Fibroblast of pulmonary artery (primary cell): ENCODE data around the gene CMSS1.

ENCODE experiments used
- DNase-seq: peaks from one replicate; pipeline ENCODE4 v3.0.0-alpha.2; 2010; ENCODE audit warnings: low read depth
- H3K4me3 ChIP-seq: replicated peaks from 2 replicates; pipeline ENCODE4 v1.5.1; 2011; ENCODE audit warnings: low read depth, mild to moderate bottlenecking, control low read depth, low read length, moderate library complexity
- CTCF ChIP-seq: IDR thresholded peaks from 2 replicates; pipeline ENCODE4 v1.5.1; 2011; ENCODE audit warnings: mild to moderate bottlenecking, control low read depth, low read length, inconsistent platforms; ENCODE audit errors: missing control alignments

The CMSS1 gene

GRCh38 chr3:100195375-100195774, 377.7 kb downstream of the CMSS1 start:
- H3K4me3 ChIP-seq = no peak overlapping the region
- TF ChIP-seq CTCF = no peak
- DNase-seq = no peak

- no peak for DNase-seq
- H3K4me3 ChIP-seq = no peak overlapping the region
- TF ChIP-seq CTCF = no peak
Observed at GRCh38 chr3:100197876-100198275, 380.2 kb downstream of the CMSS1 start.

- no peak for DNase-seq
- no peak for TF ChIP-seq CTCF
- no peak overlapping the region for H3K4me3 ChIP-seq
Observed at GRCh38 chr3:100198579-100199269, 381.1 kb downstream of the CMSS1 start.

- no peak for DNase-seq
- no peak overlapping the region for H3K4me3 ChIP-seq
- no peak for TF ChIP-seq CTCF
Observed at GRCh38 chr3:100205171-100205570, 387.5 kb downstream of the CMSS1 start.

- H3K4me3 ChIP-seq = no peak overlapping the region
- no peak for DNase-seq
- TF ChIP-seq CTCF = no peak
Observed at GRCh38 chr3:100206687-100207086, 389.0 kb downstream of the CMSS1 start.

GRCh38 chr3:100207886-100208285, 390.2 kb downstream of the CMSS1 start:
- no peak overlapping the region for H3K4me3 ChIP-seq
- TF ChIP-seq CTCF = no peak
- DNase-seq = no peak

GRCh38 chr3:100209169-100209568, 391.5 kb downstream of the CMSS1 start:
- no peak overlapping the region for H3K4me3 ChIP-seq
- DNase-seq = no peak
- no peak for TF ChIP-seq CTCF
